Forelimb muscle (tissue), 1 donor: ENCODE results near the gene MAGED2. TPM values are rescaled to one million over a fixed set of nuclear protein-coding genes. Genes with fewer than 3 reads are reported as not detected.
"Not testable (repeated sequence)": the region's sequence is repeated elsewhere in the genome, so short reads cannot be mapped to it uniquely, and the experiment has no call there.

Experiments used
- DNase-seq: peaks from one replicate; pipeline ENCODE4 v3.0.0-alpha.2; 2013; ENCODE audit warnings: low read depth
- polyA plus RNA-seq: library from polyadenylated mRNA; unstranded; fragments of 120-200 nt; gene quantifications from one replicate; pipeline ENCODE4 v1.2.1, GENCODE V29; 2013; ENCODE audit not compliant: insufficient read length

The MAGED2 gene
- polyA plus RNA-seq: 941 TPM

- DNase-seq: peak; percentile 22
These were observed at the start of gene MAGED2 for GRCh38 chrX:54807524-54808108. Gene MAGED2 (plus strand): TSS chrX:54807745. CDS start chrX:54809332, 1,587 bp downstream.

GRCh38 chrX:54758114-54759055, 49.2 kb upstream of the MAGED2 start:
- DNase-seq: no peak

GRCh38 chrX:54774391-54775094, 33.0 kb upstream of the MAGED2 start:
- peak; percentile 75 for DNase-seq

GRCh38 chrX:54776061-54776460, 31.5 kb upstream of the MAGED2 start:
- DNase-seq: no peak

GRCh38 chrX:54776987-54777672, 30.4 kb upstream of the MAGED2 start:
- no peak for DNase-seq

- no peak for DNase-seq
These were observed 21.6 kb upstream of the MAGED2 start for GRCh38 chrX:54785901-54786300.

GRCh38 chrX:54786967-54787366, 20.6 kb upstream of the MAGED2 start:
- no peak for DNase-seq

- no peak for DNase-seq
These were observed 19.1 kb upstream of the MAGED2 start for GRCh38 chrX:54788446-54788845.

GRCh38 chrX:54789405-54789804, 18.1 kb upstream of the MAGED2 start:
- not testable (repeated sequence) for DNase-seq

GRCh38 chrX:54794028-54794427, 13.5 kb upstream of the MAGED2 start:
- no peak for DNase-seq

- DNase-seq: no peak
These were observed 12.8 kb upstream of the MAGED2 start for GRCh38 chrX:54794795-54795194.

GRCh38 chrX:54798137-54798536, 9.4 kb upstream of the MAGED2 start, which contains the start of gene ITIH6:
Gene ITIH6 (minus strand): TSS chrX:54798255. CDS start chrX:54798210, 45 bp downstream.
- no peak for DNase-seq

- no peak for DNase-seq
These were observed 8.5 kb upstream of the MAGED2 start for GRCh38 chrX:54799046-54799445.

GRCh38 chrX:54808109-54808604, 612 bp downstream of the MAGED2 start:
- no peak for DNase-seq

GRCh38 chrX:54808605-54809483, 1.3 kb downstream of the MAGED2 start:
- DNase-seq: peak; percentile 91

GRCh38 chrX:54810532-54810931, 3.0 kb downstream of the MAGED2 start:
- no peak for DNase-seq

- DNase-seq: no peak
These were observed 3.8 kb downstream of the MAGED2 start for GRCh38 chrX:54811301-54811885.

GRCh38 chrX:54812306-54812705, 4.8 kb downstream of the MAGED2 start:
- no peak for DNase-seq

GRCh38 chrX:54817220-54817820, 9.8 kb downstream of the MAGED2 start:
- no peak for DNase-seq

GRCh38 chrX:54818221-54818620, 10.7 kb downstream of the MAGED2 start:
- no peak for DNase-seq
